Upper lobe of right lung (tissue), 1 donor: ENCODE data around the gene CELSR1. TPM values are rescaled to one million over a fixed set of nuclear protein-coding genes. Genes with fewer than 3 reads are reported as not detected.

Experiments
- ATAC-seq: fragments of 200-7000 bp; cut with Tn5 transposase; one replicate; pipeline ENCODE4 v1.9.1; 2020; ENCODE audit warnings: mild to moderate bottlenecking, moderate library complexity
- DNase-seq: peaks from one replicate; pipeline ENCODE4 v3.0.0-alpha.2; 2020
- H3K27ac ChIP-seq: fragments of 200-600 bp; one replicate; pipeline ENCODE4 v1.8.0; 2022
- H3K27me3 ChIP-seq: fragments of 200-600 bp; one replicate; pipeline ENCODE4 v1.8.0; 2022; ENCODE audit warnings: mild to moderate bottlenecking
- H3K36me3 ChIP-seq: fragments of 200-600 bp; one replicate; pipeline ENCODE4 v1.8.0; 2022
- H3K4me1 ChIP-seq: fragments of 200-600 bp; one replicate; pipeline ENCODE4 v1.8.0; 2022
- H3K4me3 ChIP-seq: fragments of 200-600 bp; one replicate; pipeline ENCODE4 v1.8.0; 2022; ENCODE audit warnings: mild to moderate bottlenecking
- H3K9me3 ChIP-seq: fragments of 200-600 bp; one replicate; pipeline ENCODE4 v1.8.0; 2022
- CTCF ChIP-seq: fragments of 200-600 bp; IDR thresholded peaks from one replicate; pipeline ENCODE4 v1.8.0; 2022; ENCODE audit warnings: antibody characterized with exemption
- intact Hi-C: fragments of 100-400 bp; cut with DNase I; formaldehyde crosslinking; loops from one replicate; pipeline ENCODE4 v1.11.0; 2022
- total RNA-seq: library from RNA; stranded (reverse); fragmentation: NEBNext Ultra II Directional; extraction: Animal tissue kit (Norgen Biotek cat#: 25700); gene quantifications from one replicate; pipeline ENCODE4 v1.2.1, GENCODE V29; 2021
- donor health status: DM: no; HTN: yes; CAD: no; lungs with severe emphysema.

CELSR1 gene
- total RNA-seq, 1 donor from 2014 or later = 53.5 TPM

- intact Hi-C loops = loop anchor here (5.0 kb wide), 1 partner anchor 174 kb away; no protein-coding TSS in a partner anchor
These were observed 169.0 kb downstream of the CELSR1 start for GRCh38 chr22:46368422-46368821.

GRCh38 chr22:46367707-46368191 is 169.7 kb downstream of the CELSR1 start:
- peaks cover 15% of the 10 kb centered on the region for H3K36me3 ChIP-seq
- H3K4me1 ChIP-seq = no peaks in the 10 kb centered on the region
- peak; percentile 89 for DNase-seq
- H3K9me3 ChIP-seq = no peaks in the 10 kb centered on the region
- H3K27me3 ChIP-seq = no peaks in the 10 kb centered on the region
- peak; percentile 82 for ATAC-seq
- peak; percentile 84 for TF ChIP-seq CTCF
- no peak overlapping the region for H3K4me3 ChIP-seq
- intact Hi-C loops = loop anchor here (5.0 kb wide), 1 partner anchor 175 kb away; no protein-coding TSS in a partner anchor
- no peak overlapping the region for H3K27ac ChIP-seq

More at GRCh38 chr22:46368422-46368821, 169.0 kb downstream of the CELSR1 start:
- no peak for DNase-seq
- no peak for TF ChIP-seq CTCF
- ATAC-seq = no peak
- H3K27ac ChIP-seq = no peak overlapping the region
- no peaks in the 10 kb centered on the region for H3K4me1 ChIP-seq
- H3K27me3 ChIP-seq = no peaks in the 10 kb centered on the region
- peaks cover 15% of the 10 kb centered on the region for H3K36me3 ChIP-seq
- H3K9me3 ChIP-seq = no peaks in the 10 kb centered on the region
- H3K4me3 ChIP-seq = no peak overlapping the region

GRCh38 chr22:46366801-46367706 is 170.4 kb downstream of the CELSR1 start:
- TF ChIP-seq CTCF = no peak
- H3K36me3 ChIP-seq = peaks cover 15% of the 10 kb centered on the region
- DNase-seq (no peak), ATAC-seq (no peak)
- H3K27ac ChIP-seq = no peak overlapping the region
- H3K4me1 ChIP-seq = no peaks in the 10 kb centered on the region
- H3K27me3 ChIP-seq = no peaks in the 10 kb centered on the region
- H3K9me3 ChIP-seq = no peaks in the 10 kb centered on the region
- intact Hi-C loops = loop anchor here (5.0 kb wide), 1 partner anchor 175 kb away; no protein-coding TSS in a partner anchor
- H3K4me3 ChIP-seq = no peak overlapping the region

GRCh38 chr22:46366327-46366731 is 171.1 kb downstream of the CELSR1 start:
- no peak overlapping the region for H3K4me3 ChIP-seq
- H3K9me3 ChIP-seq = no peaks in the 10 kb centered on the region
- no peak for DNase-seq
- no peak overlapping the region for H3K27ac ChIP-seq
- H3K27me3 ChIP-seq = no peaks in the 10 kb centered on the region
- H3K36me3 ChIP-seq = peaks cover 15% of the 10 kb centered on the region
- ATAC-seq = no peak
- no peaks in the 10 kb centered on the region for H3K4me1 ChIP-seq
- intact Hi-C loops = loop anchor here (5.0 kb wide), 1 partner anchor 176 kb away; no protein-coding TSS in a partner anchor
- TF ChIP-seq CTCF = no peak

GRCh38 chr22:46365166-46365624 is 172.2 kb downstream of the CELSR1 start:
- no peak overlapping the region for H3K27ac ChIP-seq
- DNase-seq (no peak), ATAC-seq (no peak)
- H3K4me3 ChIP-seq = no peak overlapping the region
- no peaks in the 10 kb centered on the region for H3K9me3 ChIP-seq
- H3K27me3 ChIP-seq = no peaks in the 10 kb centered on the region
- intact Hi-C loops = loop anchor here (5.0 kb wide), 1 partner anchor 177 kb away; no protein-coding TSS in a partner anchor
- no peaks in the 10 kb centered on the region for H3K4me1 ChIP-seq
- H3K36me3 ChIP-seq = peaks cover 15% of the 10 kb centered on the region
- no peak for TF ChIP-seq CTCF
